DND-41 (cell line): ENCODE results near the gene ST8SIA6.

Experiments
- EZH2 ChIP-seq: IDR thresholded peaks from 3 replicates; pipeline ENCODE4 v1.6.1; 2012; ENCODE audit warnings: borderline replicate concordance, low read depth, mild to moderate bottlenecking, moderate library complexity, low read length, inconsistent platforms; ENCODE audit not compliant: severe bottlenecking
- TF ChIP-seq, protein P1 (sequence below): IDR thresholded peaks from 2 replicates; pipeline ENCODE4 v1.5.1; 2012; ENCODE audit warnings: borderline replicate concordance, low read length, moderate library complexity, mild to moderate bottlenecking; ENCODE audit not compliant: poor library complexity, severe bottlenecking; ENCODE audit errors: extremely low read depth

DNA sequence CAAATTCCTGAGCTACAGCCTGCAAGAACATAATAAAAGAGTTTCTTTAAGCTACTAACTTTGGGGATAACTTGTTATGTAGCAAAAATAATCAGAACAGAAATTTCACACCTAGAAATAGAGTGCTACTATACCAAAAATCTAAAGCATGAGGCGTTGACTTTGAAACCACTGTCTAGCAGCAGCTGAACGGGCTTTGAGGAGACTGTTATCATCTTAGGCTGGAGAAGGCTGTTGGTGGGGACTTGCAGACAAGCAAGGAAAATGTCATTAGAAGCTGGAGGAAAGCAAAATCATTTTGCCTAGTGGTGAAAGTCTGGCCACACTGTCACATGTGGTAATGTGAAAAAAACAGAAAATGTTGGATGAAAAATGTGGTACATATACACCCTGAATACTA lies 48.4 kb upstream of the ST8SIA6 start:
- TF ChIP-seq, protein P1, sequence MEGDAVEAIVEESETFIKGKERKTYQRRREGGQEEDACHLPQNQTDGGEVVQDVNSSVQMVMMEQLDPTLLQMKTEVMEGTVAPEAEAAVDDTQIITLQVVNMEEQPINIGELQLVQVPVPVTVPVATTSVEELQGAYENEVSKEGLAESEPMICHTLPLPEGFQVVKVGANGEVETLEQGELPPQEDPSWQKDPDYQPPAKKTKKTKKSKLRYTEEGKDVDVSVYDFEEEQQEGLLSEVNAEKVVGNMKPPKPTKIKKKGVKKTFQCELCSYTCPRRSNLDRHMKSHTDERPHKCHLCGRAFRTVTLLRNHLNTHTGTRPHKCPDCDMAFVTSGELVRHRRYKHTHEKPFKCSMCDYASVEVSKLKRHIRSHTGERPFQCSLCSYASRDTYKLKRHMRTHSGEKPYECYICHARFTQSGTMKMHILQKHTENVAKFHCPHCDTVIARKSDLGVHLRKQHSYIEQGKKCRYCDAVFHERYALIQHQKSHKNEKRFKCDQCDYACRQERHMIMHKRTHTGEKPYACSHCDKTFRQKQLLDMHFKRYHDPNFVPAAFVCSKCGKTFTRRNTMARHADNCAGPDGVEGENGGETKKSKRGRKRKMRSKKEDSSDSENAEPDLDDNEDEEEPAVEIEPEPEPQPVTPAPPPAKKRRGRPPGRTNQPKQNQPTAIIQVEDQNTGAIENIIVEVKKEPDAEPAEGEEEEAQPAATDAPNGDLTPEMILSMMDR = no peak
- no peak for TF ChIP-seq EZH2
